GM10248 (cell line): ENCODE data around the gene OR2M5.

Experiments used
- CTCF ChIA-PET: fragments of 300-600 bp; sonication (Branson Sonifier 250); formaldehyde crosslinking; extraction: SDS; loops from one replicate; lab custom pipeline; 2021; ENCODE audit warnings: antibody characterized with exemption; lab: Yijun Ruan, JAX
- POLR2A ChIA-PET: fragments of 350-650 bp; sonication (Branson Sonifier 250); formaldehyde crosslinking; extraction: SDS; loops from one replicate; lab custom pipeline; 2020; ENCODE audit warnings: antibody characterized with exemption; lab: Yijun Ruan, JAX
- DNase-seq: peaks from one replicate; pipeline ENCODE4 v3.0.0; 2012; ENCODE audit errors: extremely low spot score
- TF ChIP-seq, protein P1 (sequence below): IDR thresholded peaks from 2 replicates; pipeline ENCODE4 v1.5.1; 2012; ENCODE audit warnings: mild to moderate bottlenecking, low read depth; ENCODE audit errors: extremely low read depth, missing control alignments, control extremely low read depth

The OR2M5 gene

GRCh38 chr1:248136811-248137210 lies 8.1 kb upstream of the OR2M5 start:
- TF ChIP-seq, protein P1, sequence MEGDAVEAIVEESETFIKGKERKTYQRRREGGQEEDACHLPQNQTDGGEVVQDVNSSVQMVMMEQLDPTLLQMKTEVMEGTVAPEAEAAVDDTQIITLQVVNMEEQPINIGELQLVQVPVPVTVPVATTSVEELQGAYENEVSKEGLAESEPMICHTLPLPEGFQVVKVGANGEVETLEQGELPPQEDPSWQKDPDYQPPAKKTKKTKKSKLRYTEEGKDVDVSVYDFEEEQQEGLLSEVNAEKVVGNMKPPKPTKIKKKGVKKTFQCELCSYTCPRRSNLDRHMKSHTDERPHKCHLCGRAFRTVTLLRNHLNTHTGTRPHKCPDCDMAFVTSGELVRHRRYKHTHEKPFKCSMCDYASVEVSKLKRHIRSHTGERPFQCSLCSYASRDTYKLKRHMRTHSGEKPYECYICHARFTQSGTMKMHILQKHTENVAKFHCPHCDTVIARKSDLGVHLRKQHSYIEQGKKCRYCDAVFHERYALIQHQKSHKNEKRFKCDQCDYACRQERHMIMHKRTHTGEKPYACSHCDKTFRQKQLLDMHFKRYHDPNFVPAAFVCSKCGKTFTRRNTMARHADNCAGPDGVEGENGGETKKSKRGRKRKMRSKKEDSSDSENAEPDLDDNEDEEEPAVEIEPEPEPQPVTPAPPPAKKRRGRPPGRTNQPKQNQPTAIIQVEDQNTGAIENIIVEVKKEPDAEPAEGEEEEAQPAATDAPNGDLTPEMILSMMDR, result no peak
- no peak for DNase-seq
- POLR2A ChIA-PET, result no interaction called here
- CTCF ChIA-PET, result no interaction called here

GRCh38 chr1:248140846-248141245 lies 4.1 kb upstream of the OR2M5 start:
- no peak for DNase-seq
- ChIA-PET POLR2A (no interaction called here), CTCF (no interaction called here)
- TF ChIP-seq, protein P1, result no peak

DNA sequence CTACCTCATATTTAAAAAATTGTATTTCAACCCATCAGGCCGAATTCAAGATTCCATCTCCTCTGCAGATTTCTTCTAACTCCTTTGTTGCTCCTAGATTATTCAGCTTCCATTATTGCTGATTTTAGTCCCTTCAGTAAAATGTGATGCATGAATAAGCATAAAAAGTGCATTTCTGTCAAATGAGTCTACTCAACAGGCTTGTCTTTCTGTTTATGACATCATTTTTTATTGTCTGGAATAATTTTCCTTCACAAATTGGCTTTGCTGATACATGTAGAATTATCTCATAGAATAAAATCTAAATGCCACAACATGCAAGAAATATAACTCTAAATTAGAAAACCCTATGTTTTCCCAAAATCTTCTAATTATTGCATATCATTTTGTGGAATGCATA lies 1.6 kb upstream of the OR2M5 start:
- no peak for DNase-seq
- POLR2A ChIA-PET, result no interaction called here
- CTCF ChIA-PET, result no interaction called here
- TF ChIP-seq, protein P1, result no peak

- TF ChIP-seq, protein P1, result peak; percentile 7
- CTCF ChIA-PET, result interaction anchor here (1.1 to 1.3 kb wide), 2 partner anchors 10 to 38 kb away, joined by 3 to 4 read pairs; no protein-coding TSS in a partner anchor
- POLR2A ChIA-PET, result no interaction called here
- no peak for DNase-seq
Observed at GRCh38 chr1:248152056-248152827, 7.3 kb downstream of the OR2M5 start.

DNA sequence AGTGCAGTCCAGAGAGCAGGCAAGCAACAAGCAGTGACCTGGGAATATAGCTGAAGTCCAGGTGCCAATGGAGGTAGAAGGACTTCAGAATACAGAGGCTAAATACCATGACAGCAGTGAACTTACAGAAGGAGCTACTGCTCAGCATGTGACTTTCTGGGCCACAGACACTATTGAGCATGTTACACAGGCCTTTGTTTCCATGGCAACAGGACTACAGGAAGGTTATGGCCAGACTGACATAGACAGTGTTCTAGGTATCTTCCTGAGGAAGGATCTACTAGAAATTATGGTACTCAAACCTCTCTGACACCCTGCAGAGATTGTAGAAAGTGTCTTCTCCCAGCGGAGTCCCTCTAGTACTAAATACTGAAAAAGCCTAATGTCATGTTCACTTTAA lies 11.0 kb downstream of the OR2M5 start:
- CTCF ChIA-PET, result interaction anchor here (0.7 to 1.3 kb wide), 2 partner anchors 61 to 73 kb away, joined by 4 read pairs; partner anchors contain the start of gene OR2L13
- DNase-seq, result no peak
- POLR2A ChIA-PET, result no interaction called here
- TF ChIP-seq, protein P1, result no peak

DNA sequence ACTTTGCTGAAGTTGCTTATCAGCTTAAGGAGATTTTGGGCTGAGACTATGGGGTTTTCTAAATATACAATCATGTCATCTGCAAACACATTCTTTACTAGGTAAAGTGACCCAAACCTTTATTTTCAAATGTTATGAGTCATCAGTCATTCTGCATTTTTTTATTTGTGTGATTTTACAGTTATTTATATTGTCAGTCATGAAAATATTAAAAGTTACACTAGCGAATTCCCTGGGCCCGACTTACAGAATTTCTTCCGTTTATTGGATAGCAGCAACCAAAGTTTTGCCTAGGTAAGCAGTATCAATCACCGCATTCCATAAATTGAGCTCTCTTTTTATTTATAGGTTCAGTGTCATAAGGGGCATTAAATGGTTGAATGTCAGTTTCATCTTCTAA lies 13.8 kb downstream of the OR2M5 start:
- no peak for DNase-seq
- TF ChIP-seq, protein P1, result no peak
- CTCF ChIA-PET, result no interaction called here
- POLR2A ChIA-PET, result no interaction called here

DNA sequence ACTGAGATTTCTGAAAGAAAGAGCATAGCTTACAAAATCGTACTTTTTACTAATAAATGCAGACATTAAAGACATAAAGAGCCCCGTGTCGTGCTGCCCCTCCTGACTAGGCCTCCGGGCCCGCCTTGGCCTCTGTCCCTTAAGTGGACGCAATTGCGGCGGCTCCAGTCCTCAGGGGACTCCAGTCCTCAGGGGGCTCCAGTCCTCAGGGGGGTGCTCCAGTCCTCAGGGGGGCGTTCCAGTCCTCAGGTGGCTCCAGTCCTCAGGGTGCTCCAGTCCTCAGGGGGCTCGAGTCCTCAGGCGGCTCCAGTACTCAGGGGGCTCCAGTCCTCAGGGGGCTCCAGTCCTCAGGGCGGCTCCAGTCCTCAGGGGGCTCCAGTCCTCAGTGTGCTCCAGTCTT lies 19.1 kb downstream of the OR2M5 start:
- ChIA-PET POLR2A (no interaction called here), CTCF (no interaction called here)
- DNase-seq, result no peak
- TF ChIP-seq, protein P1, result no peak
